C4-2B (cell line): ENCODE results near the gene STAB2.

Source experiments
- ZFX ChIP-seq: fragments of 450-650 bp; IDR thresholded peaks from 2 replicates; pipeline ENCODE4 v1.6.1; 2017
- TF ChIP-seq, protein P1 (sequence below): fragments of 450-650 bp; conservative IDR thresholded peaks from 2 replicates; pipeline ENCODE4 v1.5.1; 2017; ENCODE audit warnings: mild to moderate bottlenecking

- TF ChIP-seq, protein P1, sequence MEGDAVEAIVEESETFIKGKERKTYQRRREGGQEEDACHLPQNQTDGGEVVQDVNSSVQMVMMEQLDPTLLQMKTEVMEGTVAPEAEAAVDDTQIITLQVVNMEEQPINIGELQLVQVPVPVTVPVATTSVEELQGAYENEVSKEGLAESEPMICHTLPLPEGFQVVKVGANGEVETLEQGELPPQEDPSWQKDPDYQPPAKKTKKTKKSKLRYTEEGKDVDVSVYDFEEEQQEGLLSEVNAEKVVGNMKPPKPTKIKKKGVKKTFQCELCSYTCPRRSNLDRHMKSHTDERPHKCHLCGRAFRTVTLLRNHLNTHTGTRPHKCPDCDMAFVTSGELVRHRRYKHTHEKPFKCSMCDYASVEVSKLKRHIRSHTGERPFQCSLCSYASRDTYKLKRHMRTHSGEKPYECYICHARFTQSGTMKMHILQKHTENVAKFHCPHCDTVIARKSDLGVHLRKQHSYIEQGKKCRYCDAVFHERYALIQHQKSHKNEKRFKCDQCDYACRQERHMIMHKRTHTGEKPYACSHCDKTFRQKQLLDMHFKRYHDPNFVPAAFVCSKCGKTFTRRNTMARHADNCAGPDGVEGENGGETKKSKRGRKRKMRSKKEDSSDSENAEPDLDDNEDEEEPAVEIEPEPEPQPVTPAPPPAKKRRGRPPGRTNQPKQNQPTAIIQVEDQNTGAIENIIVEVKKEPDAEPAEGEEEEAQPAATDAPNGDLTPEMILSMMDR = no peak
- no peak for TF ChIP-seq ZFX
These were observed 111.1 kb downstream of the STAB2 start for GRCh38 chr12:103697971-103698751.
